ENCODE data around the gene SEPTIN10.

DNA sequence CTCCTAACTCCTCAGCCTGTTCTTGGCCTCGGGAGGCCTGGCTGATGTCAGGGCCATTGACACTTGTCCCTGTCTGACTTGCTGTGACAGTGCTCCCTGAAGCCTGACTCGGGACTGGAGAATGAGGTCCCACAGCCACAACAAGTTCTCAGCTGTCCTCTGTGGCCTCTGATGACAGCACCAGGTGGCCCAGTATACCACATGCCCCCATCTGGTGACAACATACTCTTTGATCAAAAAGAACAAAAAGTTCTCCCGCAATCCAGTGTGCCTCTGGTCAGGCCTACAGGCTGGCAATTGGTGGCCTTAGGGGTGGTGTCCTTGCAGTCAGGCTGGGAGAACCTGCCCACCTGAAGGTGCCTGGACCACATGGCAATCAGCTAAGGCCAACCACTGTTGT, 102.6 kb downstream of the SEPTIN10 start:
- TF ChIP-seq GATA2 (IDR thresholded peaks at IDR 0.05; ENCODE audit: low read depth, low read length) (no peak), GATA3 (IDR thresholded peaks at IDR 0.05; ENCODE audit: low read depth, low read length) (no peak)

All from SH-SY5Y (cell line).